MM.1S (cell line): ENCODE measurements around the gene SPINT2.

ENCODE experiments used
- DNase-seq: peaks from one replicate; pipeline ENCODE4 v3.0.0-alpha.2; 2015
- H2AFZ ChIP-seq: fragments of 300-600 bp; sonication (generic); 2 replicates; pipeline ENCODE4 v1.6.0; 2016; ENCODE audit warnings: antibody characterized with exemption, low read length
- H3F3A ChIP-seq: fragments of 300-600 bp; sonication (generic); 2 replicates; pipeline ENCODE4 v1.6.1; 2016; ENCODE audit warnings: mild to moderate bottlenecking, antibody characterized with exemption, low read length, moderate library complexity, mixed read lengths; ENCODE audit not compliant: insufficient read depth
- H3K27ac ChIP-seq: fragments of 300-600 bp; sonication (generic); 2 replicates; pipeline ENCODE4 v1.5.1; 2016; ENCODE audit warnings: mild to moderate bottlenecking, low read length
- H3K27me3 ChIP-seq: fragments of 300-600 bp; sonication (generic); replicated peaks from 2 replicates; pipeline ENCODE4 v1.6.0; 2016; ENCODE audit warnings: low read length; ENCODE audit not compliant: insufficient read depth
- H3K36me3 ChIP-seq: fragments of 300-600 bp; sonication (generic); replicated peaks from 2 replicates; pipeline ENCODE4 v1.6.1; 2016; ENCODE audit warnings: mild to moderate bottlenecking, low read length, mixed read lengths; ENCODE audit not compliant: insufficient read depth
- H3K4me1 ChIP-seq: fragments of 300-600 bp; sonication (generic); 2 replicates; pipeline ENCODE4 v1.6.1; 2016; ENCODE audit warnings: low read length, mixed read lengths
- H3K4me2 ChIP-seq: fragments of 300-600 bp; sonication (generic); 2 replicates; pipeline ENCODE4 v1.6.0; 2016; ENCODE audit warnings: low read depth, low read length
- H3K4me3 ChIP-seq: fragments of 300-600 bp; sonication (generic); 2 replicates; pipeline ENCODE4 v1.5.1; 2016; ENCODE audit warnings: low read length, mixed read lengths
- H3K79me2 ChIP-seq: fragments of 300-600 bp; sonication (generic); 2 replicates; pipeline ENCODE4 v1.6.1; 2016; ENCODE audit warnings: mixed run types, low read length, mixed read lengths
- H3K9ac ChIP-seq: fragments of 300-600 bp; sonication (generic); 2 replicates; pipeline ENCODE4 v1.6.1; 2016; ENCODE audit warnings: low read length, mixed read lengths
- H3K9me2 ChIP-seq: fragments of 300-600 bp; sonication (generic); replicated peaks from 2 replicates; pipeline ENCODE4 v1.6.1; 2016; ENCODE audit warnings: mild to moderate bottlenecking, low read length, mixed read lengths; ENCODE audit not compliant: insufficient read depth
- H3K9me3 ChIP-seq: fragments of 300-600 bp; sonication (generic); replicated peaks from 2 replicates; pipeline ENCODE4 v1.6.1; 2016; ENCODE audit warnings: mild to moderate bottlenecking, low read length, mixed read lengths; ENCODE audit not compliant: insufficient read depth
- H4K20me1 ChIP-seq: fragments of 300-600 bp; sonication (generic); 2 replicates; pipeline ENCODE4 v1.6.1; 2016; ENCODE audit warnings: mild to moderate bottlenecking, low read length, moderate library complexity, mixed read lengths; ENCODE audit not compliant: insufficient read depth
- EZH2 ChIP-seq: fragments of 300-600 bp; sonication (generic); optimal IDR thresholded peaks from 2 replicates; pipeline ENCODE3; 2017; ENCODE audit warnings: low read depth, mild to moderate bottlenecking, antibody characterized with exemption, low read length, mixed read lengths
- EZH2phosphoT487 ChIP-seq: fragments of 300-600 bp; sonication (generic); IDR thresholded peaks from 2 replicates; pipeline ENCODE4 v1.6.1; 2018; ENCODE audit warnings: antibody characterized with exemption, low read length
- TF ChIP-seq, protein P1 (sequence below): fragments of 300-600 bp; sonication (generic); IDR thresholded peaks from 2 replicates; pipeline ENCODE4 v1.5.1; 2016; ENCODE audit warnings: antibody characterized with exemption, low read length, mixed read lengths

SPINT2 gene

DNA sequence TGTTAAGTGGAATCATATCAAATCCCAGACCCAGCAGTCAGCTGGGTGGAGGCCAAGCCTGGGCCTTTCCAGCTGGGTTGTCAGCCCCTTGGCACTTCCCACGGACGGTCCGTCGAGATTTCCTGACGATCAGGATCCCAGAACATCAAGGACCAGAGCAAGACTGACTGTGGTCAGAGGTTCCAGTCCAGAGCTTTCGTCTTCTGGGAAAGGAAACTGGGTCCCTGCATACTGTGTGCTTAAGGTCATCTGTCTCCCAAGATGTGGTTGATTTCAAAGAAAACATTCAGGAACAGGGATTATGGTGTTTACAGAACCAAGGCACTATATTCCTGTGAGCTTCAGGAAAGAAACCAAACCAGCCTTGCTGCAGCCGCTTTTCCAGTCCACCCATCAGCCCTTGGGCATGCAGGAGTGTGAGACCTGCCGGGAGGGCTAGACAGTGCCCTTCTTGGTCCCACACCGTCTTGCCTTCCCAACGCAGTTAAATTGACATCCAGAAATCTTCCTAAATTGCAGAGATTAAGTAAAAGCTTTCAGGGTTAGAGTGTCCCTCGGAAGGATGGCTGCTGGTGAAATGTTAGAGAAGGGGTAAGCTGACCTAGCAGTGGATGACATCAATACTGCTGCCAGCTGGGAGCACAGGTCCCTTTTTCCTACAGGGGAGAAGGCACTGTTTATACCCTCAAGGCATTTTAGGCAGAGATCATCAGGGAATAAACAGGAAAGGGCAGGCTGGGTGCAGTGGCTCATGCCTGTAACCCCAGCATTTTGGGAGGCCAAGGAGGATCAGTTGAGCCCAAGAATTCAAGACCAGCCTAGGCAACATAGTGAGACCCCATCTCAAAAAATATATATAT is 34.7 kb downstream of the SPINT2 start:
- H3K9ac ChIP-seq: no peak overlapping the region
- H3K4me1 ChIP-seq: no peaks in the 10 kb centered on the region
- H3K4me2 ChIP-seq: no peak overlapping the region

DNA sequence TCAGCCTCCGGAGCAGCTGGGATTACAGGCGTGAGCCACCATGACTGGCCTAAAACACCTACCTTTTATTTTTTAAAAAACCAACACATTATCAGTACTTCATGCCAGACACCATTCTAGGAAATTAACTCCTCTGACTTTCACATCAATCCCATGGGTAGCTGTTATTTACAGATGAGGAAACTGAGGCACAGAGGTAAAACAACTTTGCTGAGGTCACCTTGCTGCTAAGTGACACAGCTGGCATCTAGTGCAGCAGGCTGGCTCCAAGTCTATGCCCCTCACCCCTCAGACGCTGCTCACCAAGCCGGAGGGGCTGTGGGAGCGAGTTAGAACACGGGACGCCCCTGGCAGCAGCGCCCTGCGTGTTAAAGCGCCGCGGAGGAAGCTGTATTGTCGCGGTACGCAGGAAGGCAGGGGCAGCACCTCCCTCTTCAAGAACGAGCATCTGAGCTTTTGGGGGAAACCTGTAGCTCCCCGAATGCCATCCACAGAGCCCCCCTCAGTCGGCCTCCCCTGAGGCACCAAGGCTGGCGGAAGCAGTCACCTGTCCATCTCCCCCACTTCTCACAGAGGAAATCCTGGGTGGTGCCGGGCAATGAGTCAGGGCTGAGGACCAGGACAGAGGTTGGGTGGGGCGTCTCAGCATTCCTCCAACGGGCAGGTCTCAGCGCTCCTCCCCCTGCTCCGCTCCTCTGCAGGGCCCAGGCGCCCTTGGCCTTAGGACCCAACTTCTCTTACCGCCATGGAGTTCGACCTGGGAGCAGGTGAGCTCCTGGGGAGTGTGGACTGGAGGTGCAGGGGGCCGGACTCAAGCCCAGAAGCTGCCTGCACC is 39.4 kb downstream of the SPINT2 start, which contains the start of gene C19orf33:
Gene C19orf33, plus strand, starts transcription at position 735 of the 835 bp plus-strand sequence. Its CDS starts 11 bp downstream, at position 746.
- H3K9me3 ChIP-seq: no peaks in the 10 kb centered on the region
- no peaks in the 10 kb centered on the region for H3K4me1 ChIP-seq
- H3K4me2 ChIP-seq: no peak within 1 kb of the TSS
- H2AFZ ChIP-seq: no peak within 1 kb of the TSS
- no peaks in the 10 kb centered on the region for H4K20me1 ChIP-seq
- H3F3A ChIP-seq: no peaks in the 10 kb centered on the region
- no peak within 1 kb of the TSS for H3K27ac ChIP-seq
- DNase-seq: no peak
- H3K9ac ChIP-seq: no peak within 1 kb of the TSS
- TF ChIP-seq EZH2 (no peak), EZH2phosphoT487 (no peak)
- TF ChIP-seq, protein P1, sequence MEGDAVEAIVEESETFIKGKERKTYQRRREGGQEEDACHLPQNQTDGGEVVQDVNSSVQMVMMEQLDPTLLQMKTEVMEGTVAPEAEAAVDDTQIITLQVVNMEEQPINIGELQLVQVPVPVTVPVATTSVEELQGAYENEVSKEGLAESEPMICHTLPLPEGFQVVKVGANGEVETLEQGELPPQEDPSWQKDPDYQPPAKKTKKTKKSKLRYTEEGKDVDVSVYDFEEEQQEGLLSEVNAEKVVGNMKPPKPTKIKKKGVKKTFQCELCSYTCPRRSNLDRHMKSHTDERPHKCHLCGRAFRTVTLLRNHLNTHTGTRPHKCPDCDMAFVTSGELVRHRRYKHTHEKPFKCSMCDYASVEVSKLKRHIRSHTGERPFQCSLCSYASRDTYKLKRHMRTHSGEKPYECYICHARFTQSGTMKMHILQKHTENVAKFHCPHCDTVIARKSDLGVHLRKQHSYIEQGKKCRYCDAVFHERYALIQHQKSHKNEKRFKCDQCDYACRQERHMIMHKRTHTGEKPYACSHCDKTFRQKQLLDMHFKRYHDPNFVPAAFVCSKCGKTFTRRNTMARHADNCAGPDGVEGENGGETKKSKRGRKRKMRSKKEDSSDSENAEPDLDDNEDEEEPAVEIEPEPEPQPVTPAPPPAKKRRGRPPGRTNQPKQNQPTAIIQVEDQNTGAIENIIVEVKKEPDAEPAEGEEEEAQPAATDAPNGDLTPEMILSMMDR: no peak
- no peak within 1 kb of the TSS for H3K4me3 ChIP-seq
- H3K9me2 ChIP-seq: no peaks in the 10 kb centered on the region
- no peaks in the 10 kb centered on the region for H3K36me3 ChIP-seq
- H3K27me3 ChIP-seq: peaks cover 1% of the 10 kb centered on the region; the same call in 1 of the 2 replicates
- no peaks in the 10 kb centered on the region for H3K79me2 ChIP-seq

More for the DNA sequence above, 34.7 kb downstream of the SPINT2 start:
- Histone ChIP-seq H3K27ac (no peak overlapping the region), H2AFZ (no peak overlapping the region), H3F3A (no peaks in the 10 kb centered on the region), H3K79me2 (no peaks in the 10 kb centered on the region), H4K20me1 (no peaks in the 10 kb centered on the region), H3K4me3 (no peak overlapping the region), H3K27me3 (peaks cover 8% of the 10 kb centered on the region; the same call in 1 of the 2 replicates), H3K9me2 (no peaks in the 10 kb centered on the region), H3K36me3 (no peaks in the 10 kb centered on the region), H3K9me3 (no peaks in the 10 kb centered on the region)
- TF ChIP-seq, protein P1: no peak
- TF ChIP-seq EZH2phosphoT487 (no peak), EZH2 (no peak)
- DNase-seq: no peak

DNA sequence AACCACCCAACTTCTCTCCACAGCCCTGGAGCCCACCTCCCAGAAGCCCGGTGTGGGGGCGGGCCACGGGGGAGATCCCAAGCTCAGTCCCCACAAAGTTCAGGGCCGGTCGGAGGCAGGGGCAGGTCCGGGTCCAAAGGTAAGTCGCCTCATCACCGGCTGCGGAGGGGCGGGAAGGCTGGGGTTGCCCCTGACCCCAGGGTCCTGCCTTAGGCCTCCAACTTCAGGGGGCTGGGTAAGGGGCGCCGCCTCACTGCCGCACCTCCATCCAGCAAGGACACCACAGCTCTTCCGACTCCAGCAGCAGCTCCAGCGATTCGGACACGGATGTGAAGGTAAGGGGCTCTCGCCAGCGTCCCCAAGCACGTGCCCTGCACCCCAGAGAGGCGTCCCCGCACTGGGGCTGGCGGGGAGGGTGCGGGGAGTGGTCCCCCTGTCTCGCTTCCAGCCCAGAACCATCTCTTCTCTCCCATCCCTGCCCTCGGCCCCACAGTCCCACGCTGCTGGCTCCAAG is 40.0 kb downstream of the SPINT2 start:
- DNase-seq: no peak
- Histone ChIP-seq H3K9me3 (no peaks in the 10 kb centered on the region), H3K36me3 (no peaks in the 10 kb centered on the region), H3K4me2 (no peak overlapping the region), H3K4me3 (no peak overlapping the region), H3K27me3 (no peaks in the 10 kb centered on the region), H4K20me1 (no peaks in the 10 kb centered on the region), H2AFZ (no peak overlapping the region), H3K79me2 (no peaks in the 10 kb centered on the region), H3K27ac (no peak overlapping the region), H3K9me2 (no peaks in the 10 kb centered on the region), H3K9ac (no peak overlapping the region), H3F3A (no peaks in the 10 kb centered on the region), H3K4me1 (no peaks in the 10 kb centered on the region)
- TF ChIP-seq, protein P1: no peak
- TF ChIP-seq EZH2 (no peak), EZH2phosphoT487 (no peak)
